SK-N-SH treated with all-trans-retinoic acid at 6 μM for 48 hours (cell line): ENCODE measurements around the gene FHL1.

Experiments used
- ATAC-seq: fragments of 200-7000 bp; cut with Tn5 transposase; 3 replicates; pipeline ENCODE4 v1.9.1; 2020; ENCODE audit warnings: mild to moderate bottlenecking, moderate library complexity
- ARNTL ChIP-seq: fragments of 450-650 bp; formaldehyde crosslinking; IDR thresholded peaks from 2 replicates; pipeline ENCODE4 v1.5.0; 2020; ENCODE audit warnings: low read depth, mild to moderate bottlenecking, moderate library complexity, borderline replicate concordance
- BACH2 ChIP-seq: fragments of 250-450 bp; sonication (Bioruptor Pico); IDR thresholded peaks from 2 replicates; pipeline ENCODE4 v1.9.0; 2021; ENCODE audit warnings: mild to moderate bottlenecking, borderline replicate concordance
- CSRNP3 ChIP-seq: fragments of 250-450 bp; sonication (Bioruptor Pico); IDR thresholded peaks from 2 replicates; pipeline ENCODE4 v1.5.1; 2021; ENCODE audit warnings: mild to moderate bottlenecking, moderate library complexity
- ESRRG ChIP-seq: fragments of 250-450 bp; sonication (Bioruptor Pico); IDR thresholded peaks from 2 replicates; pipeline ENCODE4 v1.6.1; 2021; ENCODE audit warnings: mild to moderate bottlenecking
- GLIS3 ChIP-seq: fragments of 250-450 bp; sonication (Bioruptor Pico); IDR thresholded peaks from 2 replicates; pipeline ENCODE4 v1.5.0; 2020; ENCODE audit warnings: mild to moderate bottlenecking, moderate library complexity
- ISL1 ChIP-seq: fragments of 250-450 bp; sonication (Bioruptor Pico); IDR thresholded peaks from 2 replicates; pipeline ENCODE4 v2.1.2; 2022; ENCODE audit warnings: mild to moderate bottlenecking, moderate library complexity
- PPARA ChIP-seq: fragments of 250-450 bp; sonication (Bioruptor Pico); IDR thresholded peaks from 2 replicates; pipeline ENCODE4 v1.5.0; 2020; ENCODE audit warnings: mild to moderate bottlenecking, borderline replicate concordance
- RARB ChIP-seq: fragments of 250-450 bp; sonication (Bioruptor Pico); IDR thresholded peaks from 2 replicates; pipeline ENCODE4 v1.8.0; 2021; ENCODE audit warnings: mild to moderate bottlenecking, moderate library complexity
- TCF4 ChIP-seq: fragments of 250-450 bp; sonication (Bioruptor Pico); IDR thresholded peaks from 2 replicates; pipeline ENCODE4 v1.8.0; 2021; ENCODE audit warnings: mild to moderate bottlenecking, moderate library complexity, borderline replicate concordance
- TOX ChIP-seq: fragments of 250-450 bp; sonication (Bioruptor Pico); IDR thresholded peaks from 2 replicates; pipeline ENCODE4 v1.8.0; 2021; ENCODE audit warnings: mild to moderate bottlenecking, moderate library complexity, borderline replicate concordance
- ZC3H10 ChIP-seq: fragments of 250-450 bp; sonication (Bioruptor Pico); IDR thresholded peaks from 2 replicates; pipeline ENCODE4 v1.5.1; 2021; ENCODE audit warnings: mild to moderate bottlenecking, moderate library complexity
- ZFP3 ChIP-seq: fragments of 250-450 bp; sonication (Bioruptor Pico); IDR thresholded peaks from 2 replicates; pipeline ENCODE4 v1.5.0; 2020; ENCODE audit warnings: mild to moderate bottlenecking, moderate library complexity
- ZFP30 ChIP-seq: fragments of 450-650 bp; formaldehyde crosslinking; IDR thresholded peaks from 2 replicates; pipeline ENCODE4 v1.5.0; 2022; ENCODE audit warnings: mild to moderate bottlenecking, moderate library complexity
- ZNF565 ChIP-seq: fragments of 450-650 bp; formaldehyde crosslinking; conservative IDR thresholded peaks from 2 replicates; pipeline ENCODE4 v1.5.0; 2020; ENCODE audit warnings: low read depth, mild to moderate bottlenecking, moderate library complexity
- ZNF70 ChIP-seq: fragments of 450-650 bp; formaldehyde crosslinking; IDR thresholded peaks from 2 replicates; pipeline ENCODE4 v1.5.0; 2020; ENCODE audit warnings: mild to moderate bottlenecking, moderate library complexity
- ZNF8 ChIP-seq: fragments of 450-650 bp; formaldehyde crosslinking; IDR thresholded peaks from 2 replicates; pipeline ENCODE4 v1.5.0; 2020; ENCODE audit warnings: mild to moderate bottlenecking, moderate library complexity
- TF ChIP-seq, protein P1 (sequence below): fragments of 250-450 bp; sonication (Bioruptor Pico); IDR thresholded peaks from 2 replicates; pipeline ENCODE4 v1.5.0; 2020; ENCODE audit warnings: mild to moderate bottlenecking, moderate library complexity
- TF ChIP-seq, protein P2 (sequence below): fragments of 250-450 bp; sonication (Bioruptor Pico); IDR thresholded peaks from 2 replicates; pipeline ENCODE4 v1.8.0; 2021; ENCODE audit warnings: low read depth, mild to moderate bottlenecking, moderate library complexity, borderline replicate concordance
- TF ChIP-seq, protein P3 (sequence below): fragments of 250-450 bp; sonication (Bioruptor Pico); IDR thresholded peaks from 2 replicates; pipeline ENCODE4 v1.8.0; 2020; ENCODE audit warnings: mild to moderate bottlenecking, moderate library complexity, borderline replicate concordance
- TF ChIP-seq, protein P4 (sequence below): fragments of 250-450 bp; sonication (Bioruptor Pico); IDR thresholded peaks from 2 replicates; pipeline ENCODE4 v1.5.1; 2020; ENCODE audit warnings: low read depth, mild to moderate bottlenecking, moderate library complexity

FHL1 gene

GRCh38 chrX:136143711-136144110 is 3.6 kb upstream of the FHL1 start:
- ATAC-seq = no peak
- TF ChIP-seq TOX (CRISPR knock-in tag) (no peak), RARB (no peak), ZNF70 (CRISPR knock-in tag) (no peak), TCF4 (CRISPR knock-in tag) (no peak), ESRRG (CRISPR knock-in tag) (no peak)

- ATAC-seq = peak; percentile 68
Observed at GRCh38 chrX:136146614-136147314, 569 bp upstream of the FHL1 start.

GRCh38 chrX:136147976-136148375 is 643 bp downstream of the FHL1 start:
- ATAC-seq = no peak
- TF ChIP-seq GLIS3 (CRISPR knock-in tag) = no peak
- TF ChIP-seq CSRNP3 (CRISPR knock-in tag) = no peak
- no peak for TF ChIP-seq ZNF70 (CRISPR knock-in tag)
- no peak for TF ChIP-seq ZNF8
- TF ChIP-seq BACH2 (CRISPR knock-in tag) = no peak
- no peak for TF ChIP-seq ISL1
- TF ChIP-seq ZFP3 (CRISPR knock-in tag) = no peak
- TF ChIP-seq, protein P1, sequence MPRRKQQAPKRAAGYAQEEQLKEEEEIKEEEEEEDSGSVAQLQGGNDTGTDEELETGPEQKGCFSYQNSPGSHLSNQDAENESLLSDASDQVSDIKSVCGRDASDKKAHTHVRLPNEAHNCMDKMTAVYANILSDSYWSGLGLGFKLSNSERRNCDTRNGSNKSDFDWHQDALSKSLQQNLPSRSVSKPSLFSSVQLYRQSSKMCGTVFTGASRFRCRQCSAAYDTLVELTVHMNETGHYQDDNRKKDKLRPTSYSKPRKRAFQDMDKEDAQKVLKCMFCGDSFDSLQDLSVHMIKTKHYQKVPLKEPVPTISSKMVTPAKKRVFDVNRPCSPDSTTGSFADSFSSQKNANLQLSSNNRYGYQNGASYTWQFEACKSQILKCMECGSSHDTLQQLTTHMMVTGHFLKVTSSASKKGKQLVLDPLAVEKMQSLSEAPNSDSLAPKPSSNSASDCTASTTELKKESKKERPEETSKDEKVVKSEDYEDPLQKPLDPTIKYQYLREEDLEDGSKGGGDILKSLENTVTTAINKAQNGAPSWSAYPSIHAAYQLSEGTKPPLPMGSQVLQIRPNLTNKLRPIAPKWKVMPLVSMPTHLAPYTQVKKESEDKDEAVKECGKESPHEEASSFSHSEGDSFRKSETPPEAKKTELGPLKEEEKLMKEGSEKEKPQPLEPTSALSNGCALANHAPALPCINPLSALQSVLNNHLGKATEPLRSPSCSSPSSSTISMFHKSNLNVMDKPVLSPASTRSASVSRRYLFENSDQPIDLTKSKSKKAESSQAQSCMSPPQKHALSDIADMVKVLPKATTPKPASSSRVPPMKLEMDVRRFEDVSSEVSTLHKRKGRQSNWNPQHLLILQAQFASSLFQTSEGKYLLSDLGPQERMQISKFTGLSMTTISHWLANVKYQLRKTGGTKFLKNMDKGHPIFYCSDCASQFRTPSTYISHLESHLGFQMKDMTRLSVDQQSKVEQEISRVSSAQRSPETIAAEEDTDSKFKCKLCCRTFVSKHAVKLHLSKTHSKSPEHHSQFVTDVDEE = no peak
- TF ChIP-seq, protein P2, sequence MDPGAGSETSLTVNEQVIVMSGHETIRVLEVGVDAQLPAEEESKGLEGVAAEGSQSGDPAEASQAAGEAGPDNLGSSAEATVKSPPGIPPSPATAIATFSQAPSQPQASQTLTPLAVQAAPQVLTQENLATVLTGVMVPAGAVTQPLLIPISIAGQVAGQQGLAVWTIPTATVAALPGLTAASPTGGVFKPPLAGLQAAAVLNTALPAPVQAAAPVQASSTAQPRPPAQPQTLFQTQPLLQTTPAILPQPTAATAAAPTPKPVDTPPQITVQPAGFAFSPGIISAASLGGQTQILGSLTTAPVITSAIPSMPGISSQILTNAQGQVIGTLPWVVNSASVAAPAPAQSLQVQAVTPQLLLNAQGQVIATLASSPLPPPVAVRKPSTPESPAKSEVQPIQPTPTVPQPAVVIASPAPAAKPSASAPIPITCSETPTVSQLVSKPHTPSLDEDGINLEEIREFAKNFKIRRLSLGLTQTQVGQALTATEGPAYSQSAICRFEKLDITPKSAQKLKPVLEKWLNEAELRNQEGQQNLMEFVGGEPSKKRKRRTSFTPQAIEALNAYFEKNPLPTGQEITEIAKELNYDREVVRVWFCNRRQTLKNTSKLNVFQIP (CRISPR knock-in tag) = no peak

More at GRCh38 chrX:136146614-136147314, 569 bp upstream of the FHL1 start:
- TF ChIP-seq ZNF8 (no peak), PPARA (no peak), ZC3H10 (CRISPR knock-in tag) (no peak), ZFP30 (CRISPR knock-in tag) (no peak), ZNF70 (CRISPR knock-in tag) (no peak), ZNF565 (CRISPR knock-in tag) (no peak), ISL1 (no peak), TCF4 (CRISPR knock-in tag) (no peak), GLIS3 (CRISPR knock-in tag) (no peak), CSRNP3 (CRISPR knock-in tag) (no peak), BACH2 (CRISPR knock-in tag) (no peak), RARB (no peak), ZFP3 (CRISPR knock-in tag) (no peak), ARNTL (CRISPR knock-in tag) (no peak), ESRRG (CRISPR knock-in tag) (no peak)
- TF ChIP-seq, protein P3, sequence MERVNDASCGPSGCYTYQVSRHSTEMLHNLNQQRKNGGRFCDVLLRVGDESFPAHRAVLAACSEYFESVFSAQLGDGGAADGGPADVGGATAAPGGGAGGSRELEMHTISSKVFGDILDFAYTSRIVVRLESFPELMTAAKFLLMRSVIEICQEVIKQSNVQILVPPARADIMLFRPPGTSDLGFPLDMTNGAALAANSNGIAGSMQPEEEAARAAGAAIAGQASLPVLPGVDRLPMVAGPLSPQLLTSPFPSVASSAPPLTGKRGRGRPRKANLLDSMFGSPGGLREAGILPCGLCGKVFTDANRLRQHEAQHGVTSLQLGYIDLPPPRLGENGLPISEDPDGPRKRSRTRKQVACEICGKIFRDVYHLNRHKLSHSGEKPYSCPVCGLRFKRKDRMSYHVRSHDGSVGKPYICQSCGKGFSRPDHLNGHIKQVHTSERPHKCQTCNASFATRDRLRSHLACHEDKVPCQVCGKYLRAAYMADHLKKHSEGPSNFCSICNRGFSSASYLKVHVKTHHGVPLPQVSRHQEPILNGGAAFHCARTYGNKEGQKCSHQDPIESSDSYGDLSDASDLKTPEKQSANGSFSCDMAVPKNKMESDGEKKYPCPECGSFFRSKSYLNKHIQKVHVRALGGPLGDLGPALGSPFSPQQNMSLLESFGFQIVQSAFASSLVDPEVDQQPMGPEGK (CRISPR knock-in tag) = no peak
- TF ChIP-seq, protein P2 (CRISPR knock-in tag) = no peak
- TF ChIP-seq, protein P4, sequence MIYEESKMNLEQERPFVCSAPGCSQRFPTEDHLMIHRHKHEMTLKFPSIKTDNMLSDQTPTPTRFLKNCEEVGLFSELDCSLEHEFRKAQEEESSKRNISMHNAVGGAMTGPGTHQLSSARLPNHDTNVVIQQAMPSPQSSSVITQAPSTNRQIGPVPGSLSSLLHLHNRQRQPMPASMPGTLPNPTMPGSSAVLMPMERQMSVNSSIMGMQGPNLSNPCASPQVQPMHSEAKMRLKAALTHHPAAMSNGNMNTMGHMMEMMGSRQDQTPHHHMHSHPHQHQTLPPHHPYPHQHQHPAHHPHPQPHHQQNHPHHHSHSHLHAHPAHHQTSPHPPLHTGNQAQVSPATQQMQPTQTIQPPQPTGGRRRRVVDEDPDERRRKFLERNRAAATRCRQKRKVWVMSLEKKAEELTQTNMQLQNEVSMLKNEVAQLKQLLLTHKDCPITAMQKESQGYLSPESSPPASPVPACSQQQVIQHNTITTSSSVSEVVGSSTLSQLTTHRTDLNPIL (CRISPR knock-in tag) = no peak
